H1 (cell line): ENCODE measurements around the gene UVRAG.

ENCODE experiments used
- CEBPB ChIP-seq: IDR thresholded peaks from 2 replicates; pipeline ENCODE4 v1.6.1; 2012; ENCODE audit warnings: low read depth, low read length
- NRF1 ChIP-seq: IDR thresholded peaks from 2 replicates; pipeline ENCODE4 v1.6.1; 2011; ENCODE audit warnings: mild to moderate bottlenecking, low read depth, low read length, improper control_type of control experiment
- POLR2A ChIP-seq, 2 experiments: IDR thresholded peaks; 1 replicate in 1 of 2; 2 replicates in 1 of 2; pipeline ENCODE4 v1.6.1; 2011; ENCODE audit warnings: low read depth in 2 of 2, low read length in 2 of 2, mild to moderate bottlenecking in 2 of 2; ENCODE audit errors: control extremely low read depth in 1 of 2
- SAP30 ChIP-seq: fragments of 300-600 bp; sonication (generic); IDR thresholded peaks from 2 replicates; pipeline ENCODE4 v1.7.1; 2012; ENCODE audit warnings: low read length, moderate library complexity, mild to moderate bottlenecking, inconsistent platforms; ENCODE audit not compliant: insufficient read depth, insufficient replicate concordance
- SIX5 ChIP-seq: IDR thresholded peaks from 2 replicates; pipeline ENCODE4 v1.6.1; 2011; ENCODE audit warnings: mild to moderate bottlenecking, low read depth, low read length
- TBP ChIP-seq: IDR thresholded peaks from 2 replicates; pipeline ENCODE4 v1.6.1; 2011; ENCODE audit warnings: low read depth, low read length, improper control_type of control experiment
- TF ChIP-seq, protein P1 (sequence below), 3 experiments: IDR thresholded peaks; 1 replicate in 2 of 3; 2 replicates in 1 of 3; pipeline versions ENCODE4 v1.5.1 to v1.6.1; 2011; ENCODE audit warnings: low read length in 3 of 3, mild to moderate bottlenecking in 3 of 3, inconsistent platforms in 2 of 3, low read depth in 1 of 3, moderate library complexity in 1 of 3; ENCODE audit not compliant: insufficient read depth in 1 of 3; ENCODE audit errors: control extremely low read depth in 1 of 3

DNA sequence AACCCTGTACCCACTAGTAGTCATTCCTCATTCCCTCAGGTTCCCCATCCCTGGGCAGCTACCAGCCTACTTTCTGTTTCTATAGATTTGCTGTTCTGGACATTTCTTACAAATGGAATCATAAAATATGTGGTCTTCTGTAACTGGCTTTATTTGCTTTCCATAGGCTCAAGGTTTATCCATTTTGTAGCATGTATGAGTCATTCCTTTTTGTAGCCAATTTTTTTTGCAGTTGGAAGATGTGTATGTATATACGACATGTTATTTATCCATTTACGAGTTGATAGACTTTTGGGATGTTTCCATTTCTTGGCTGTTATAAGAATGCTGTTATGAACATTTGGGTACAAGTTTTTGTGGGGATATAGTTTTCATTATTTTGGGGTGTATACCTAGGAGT lies 260.7 kb downstream of the UVRAG start:
- TF ChIP-seq, protein P1, sequence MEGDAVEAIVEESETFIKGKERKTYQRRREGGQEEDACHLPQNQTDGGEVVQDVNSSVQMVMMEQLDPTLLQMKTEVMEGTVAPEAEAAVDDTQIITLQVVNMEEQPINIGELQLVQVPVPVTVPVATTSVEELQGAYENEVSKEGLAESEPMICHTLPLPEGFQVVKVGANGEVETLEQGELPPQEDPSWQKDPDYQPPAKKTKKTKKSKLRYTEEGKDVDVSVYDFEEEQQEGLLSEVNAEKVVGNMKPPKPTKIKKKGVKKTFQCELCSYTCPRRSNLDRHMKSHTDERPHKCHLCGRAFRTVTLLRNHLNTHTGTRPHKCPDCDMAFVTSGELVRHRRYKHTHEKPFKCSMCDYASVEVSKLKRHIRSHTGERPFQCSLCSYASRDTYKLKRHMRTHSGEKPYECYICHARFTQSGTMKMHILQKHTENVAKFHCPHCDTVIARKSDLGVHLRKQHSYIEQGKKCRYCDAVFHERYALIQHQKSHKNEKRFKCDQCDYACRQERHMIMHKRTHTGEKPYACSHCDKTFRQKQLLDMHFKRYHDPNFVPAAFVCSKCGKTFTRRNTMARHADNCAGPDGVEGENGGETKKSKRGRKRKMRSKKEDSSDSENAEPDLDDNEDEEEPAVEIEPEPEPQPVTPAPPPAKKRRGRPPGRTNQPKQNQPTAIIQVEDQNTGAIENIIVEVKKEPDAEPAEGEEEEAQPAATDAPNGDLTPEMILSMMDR (IDR thresholded peaks at IDR 0.05; ENCODE audit: control extremely low read depth in 1 of 3, insufficient read depth in 1 of 3, low read depth in 1 of 3, low read length in 3 of 3) = no peak
- TF ChIP-seq SAP30 (no peak), CEBPB (no peak), NRF1 (no peak), TBP (no peak), SIX5 (no peak), POLR2A (IDR thresholded peaks at IDR 0.05; ENCODE audit: control extremely low read depth in 1 of 2, low read depth in 2 of 2, low read length in 2 of 2) (no peak)
